WTC11 (cell line): ENCODE data around the gene NECTIN4. TPM values are rescaled to one million over a fixed set of nuclear protein-coding genes. Genes with fewer than 3 reads are reported as not detected.
A peak's percentile ranks its signal among the peaks of the same experiment; 100 is the strongest.

ENCODE experiments used
- ATAC-seq: fragments of 200-7000 bp; cut with Tn5 transposase; 2 replicates; pipeline ENCODE4 v1.10.0; 2021; ENCODE audit warnings: mild to moderate bottlenecking, moderate library complexity
- CTCF ChIA-PET: fragments of 300-600 bp; sonication (Branson Sonifier 250); formaldehyde crosslinking; loops from one replicate; lab custom pipeline; 2021; ENCODE audit warnings: antibody characterized with exemption; lab: Charles Lee
- POLR2A ChIA-PET: fragments of 350-600 bp; sonication (Branson Sonifier 250); formaldehyde crosslinking; loops from one replicate; lab custom pipeline; 2021; ENCODE audit warnings: antibody characterized with exemption; lab: Charles Lee
- DNase-seq: peaks from one replicate; pipeline ENCODE4 v3.0.0; 2021; ENCODE audit warnings: low spot score
- H3K27ac Mint-ChIP-seq: 2 replicates; pipeline ENCODE4 v1.8.0; 2021; ENCODE audit warnings: mixed read lengths
- H3K27me3 Mint-ChIP-seq: 2 replicates; pipeline ENCODE4 v1.8.0; 2021; ENCODE audit warnings: low read depth, mild to moderate bottlenecking, moderate library complexity, mixed read lengths
- H3K36me3 Mint-ChIP-seq: 2 replicates; pipeline ENCODE4 v1.8.0; 2021; ENCODE audit warnings: mixed read lengths
- H3K4me1 Mint-ChIP-seq: 2 replicates; pipeline ENCODE4 v1.8.0; 2022; ENCODE audit warnings: mixed read lengths
- H3K4me3 Mint-ChIP-seq: 2 replicates; pipeline ENCODE4 v1.8.0; 2021; ENCODE audit warnings: mild to moderate bottlenecking, moderate library complexity, mixed read lengths
- H3K9me3 Mint-ChIP-seq: 2 replicates; pipeline ENCODE4 v1.8.0; 2021; ENCODE audit warnings: mixed read lengths
- CBFB ChIP-seq: sonication (generic); formaldehyde crosslinking; IDR thresholded peaks from 2 replicates; pipeline ENCODE4 v1.8.1; 2022; ENCODE audit warnings: mild to moderate bottlenecking, low read depth, missing genetic modification reagents
- CTCF ChIP-seq: fragments of 200-600 bp; IDR thresholded peaks from 2 replicates; pipeline ENCODE4 v1.8.0; 2022; ENCODE audit warnings: antibody characterized with exemption
- ELF4 ChIP-seq: sonication (generic); formaldehyde crosslinking; IDR thresholded peaks from 2 replicates; pipeline ENCODE4 v1.8.1; 2022; ENCODE audit warnings: low read depth, mild to moderate bottlenecking, moderate library complexity, missing genetic modification reagents
- GABPB1 ChIP-seq: sonication (generic); formaldehyde crosslinking; IDR thresholded peaks from 2 replicates; pipeline ENCODE4 v1.8.1; 2023; ENCODE audit warnings: mild to moderate bottlenecking, missing genetic modification reagents
- JUN ChIP-seq: sonication (generic); formaldehyde crosslinking; IDR thresholded peaks from 2 replicates; pipeline ENCODE4 v1.8.0; 2023; ENCODE audit warnings: mild to moderate bottlenecking, missing genetic modification reagents
- MLX ChIP-seq: sonication (generic); formaldehyde crosslinking; IDR thresholded peaks from 2 replicates; pipeline ENCODE4 v1.8.1; 2023; ENCODE audit warnings: mild to moderate bottlenecking, missing genetic modification reagents, moderate library complexity
- NFE2L1 ChIP-seq: sonication (generic); formaldehyde crosslinking; IDR thresholded peaks from 2 replicates; pipeline ENCODE4 v1.8.1; 2023; ENCODE audit warnings: missing genetic modification reagents
- NR3C1 ChIP-seq: sonication (generic); formaldehyde crosslinking; conservative IDR thresholded peaks from 2 replicates; pipeline ENCODE4 v1.8.1; 2023; ENCODE audit warnings: low read depth, mild to moderate bottlenecking, missing genetic modification reagents
- OVOL2 ChIP-seq: fragments of 250-450 bp; sonication (Bioruptor Pico); IDR thresholded peaks from 2 replicates; pipeline ENCODE4 v1.9.0; 2021; ENCODE audit warnings: mild to moderate bottlenecking, borderline replicate concordance
- RELA ChIP-seq: sonication (generic); formaldehyde crosslinking; IDR thresholded peaks from 2 replicates; pipeline ENCODE4 v1.8.1; 2022; ENCODE audit warnings: missing genetic modification reagents, mild to moderate bottlenecking, borderline replicate concordance
- ZNF416 ChIP-seq: fragments of 250-450 bp; sonication (Bioruptor Pico); IDR thresholded peaks from 2 replicates; pipeline ENCODE4 v1.9.0; 2021; ENCODE audit warnings: mild to moderate bottlenecking, inconsistent platforms
- ZNF671 ChIP-seq: fragments of 250-450 bp; sonication (Bioruptor Pico); IDR thresholded peaks from 2 replicates; pipeline ENCODE4 v1.8.0; 2021; ENCODE audit warnings: mild to moderate bottlenecking
- total RNA-seq: library from RNA; stranded (reverse); gene quantifications from 3 replicates; pipeline ENCODE4 v1.2.3, GENCODE V29; 2021
- TF ChIP-seq, protein P1 (sequence below): fragments of 250-450 bp; sonication (Bioruptor Pico); conservative IDR thresholded peaks from 2 replicates; pipeline ENCODE4 v1.9.0; 2021; ENCODE audit warnings: mild to moderate bottlenecking
- TF ChIP-seq, protein P2 (sequence below): fragments of 250-450 bp; sonication (Bioruptor Pico); IDR thresholded peaks from 2 replicates; pipeline ENCODE4 v1.9.0; 2021; ENCODE audit warnings: moderate library complexity, mild to moderate bottlenecking, inconsistent platforms, borderline replicate concordance
- TF ChIP-seq, protein P3 (sequence below): sonication (generic); formaldehyde crosslinking; IDR thresholded peaks from 2 replicates; pipeline ENCODE4 v1.8.1; 2022; ENCODE audit warnings: mild to moderate bottlenecking, moderate library complexity, missing genetic modification reagents
- TF ChIP-seq, protein P4 (sequence below): fragments of 250-450 bp; sonication (Bioruptor Pico); IDR thresholded peaks from 2 replicates; pipeline ENCODE4 v1.9.0; 2021; ENCODE audit warnings: mild to moderate bottlenecking
- TF ChIP-seq, protein P5 (sequence below): sonication (generic); formaldehyde crosslinking; IDR thresholded peaks from 2 replicates; pipeline ENCODE4 v1.8.1; 2022; ENCODE audit warnings: low read depth, missing genetic modification reagents, borderline replicate concordance

NECTIN4 gene
- total RNA-seq, 1 experiment from 2014 or later = 1.7 TPM

GRCh38 chr1:161119092-161119903, 29.9 kb upstream of the NECTIN4 start:
- POLR2A ChIA-PET = interaction anchor here (1.1 kb wide), 1 partner anchor 21 kb away, joined by 3 read pairs; no protein-coding TSS in a partner anchor
- CTCF ChIA-PET = interaction anchor here (0.6 to 2.5 kb wide), 7 partner anchors 13 to 98 kb away, joined by 3 to 18 read pairs (median 3); partner anchors contain the start of genes B4GALT3, DEDD, F11R and NECTIN4
- H3K27me3 Mint-ChIP-seq = no peaks in the 10 kb centered on the region
- peak overlapping the region; percentile 96 for H3K4me3 Mint-ChIP-seq
- H3K4me1 Mint-ChIP-seq = peaks cover 25% of the 10 kb centered on the region
- H3K9me3 Mint-ChIP-seq = no peaks in the 10 kb centered on the region
- H3K27ac Mint-ChIP-seq = peak overlapping the region; percentile 94
- DNase-seq (peak; percentile 25), ATAC-seq (peak; percentile 75)
- peaks cover 49% of the 10 kb centered on the region for H3K36me3 Mint-ChIP-seq
- TF ChIP-seq RELA (CRISPR knock-in tag) (no peak), CTCF (0 out of 2 replicates have a peak, but pooled peaks have one; percentile 5), NR3C1 (CRISPR knock-in tag) (no peak)

DNA sequence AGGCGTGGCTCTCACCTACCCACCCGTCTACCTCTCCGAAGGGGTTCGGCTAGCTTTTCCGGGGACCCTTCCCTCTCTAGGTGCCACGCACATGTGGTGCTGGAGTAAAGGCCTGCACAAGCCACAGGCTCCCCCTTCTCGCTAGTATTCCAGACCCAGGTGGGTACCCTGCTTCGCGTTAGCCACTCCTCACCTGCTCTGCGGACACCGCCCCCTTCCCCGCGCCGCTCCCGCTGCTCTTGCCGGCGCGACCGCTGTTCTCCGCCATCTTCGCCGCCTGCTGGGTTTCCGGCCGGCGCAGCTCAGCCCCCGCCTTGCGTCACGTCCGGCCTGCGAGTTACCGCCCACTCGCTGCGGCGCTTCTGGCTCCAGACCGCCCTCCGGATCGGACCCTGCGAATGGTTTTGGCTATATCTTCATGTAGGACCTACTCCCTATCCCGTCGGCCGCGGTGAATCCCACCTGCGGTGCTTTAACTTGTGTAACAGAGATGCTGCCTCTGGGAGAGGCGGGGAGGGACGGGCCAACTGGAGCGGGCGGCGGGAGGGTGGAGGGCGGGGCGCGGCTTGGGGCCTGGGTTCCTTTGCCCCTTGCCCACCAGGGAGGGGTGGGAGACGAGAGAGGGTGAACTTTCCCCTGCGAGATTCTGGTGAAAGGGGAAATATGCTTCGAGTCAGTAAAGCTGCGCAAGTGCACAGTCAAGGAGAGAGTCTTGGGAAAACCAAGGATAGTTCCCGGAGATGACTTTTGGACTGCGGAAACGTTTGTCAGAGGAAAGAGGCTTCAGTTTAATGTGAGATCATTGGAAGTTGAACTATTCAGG, 28.6 kb upstream of the NECTIN4 start, which contains the start of the genes NIT1 and PFDN2:
TSS of gene NIT1 (plus strand) at position 347 of the 823 bp plus-strand sequence. CDS start at position 419, 72 bp downstream.
TSS of gene PFDN2 (minus strand) at position 279 of the 823 bp plus-strand sequence. CDS start at position 268, 11 bp downstream.
- H3K27me3 Mint-ChIP-seq = no peaks in the 10 kb centered on the region
- peak; percentile 92 for DNase-seq
- H3K36me3 Mint-ChIP-seq = peaks cover 35% of the 10 kb centered on the region
- H3K4me3 Mint-ChIP-seq = peak within 1 kb of the TSS; percentile 96
- peak; percentile 81 for ATAC-seq
- ChIA-PET POLR2A (interaction anchor here (0.5 to 1.2 kb wide), 7 partner anchors 10 to 256 kb away, joined by 3 to 12 read pairs (median 4); partner anchors contain the start of genes DEDD and SDHC), CTCF (interaction anchor here (0.7 to 2.5 kb wide), 5 partner anchors 15 to 437 kb away, joined by 3 to 18 read pairs (median 5); partner anchors contain the start of genes DEDD and KLHDC9)
- peaks cover 28% of the 10 kb centered on the region for H3K4me1 Mint-ChIP-seq
- peak within 1 kb of the TSS; percentile 94 for H3K27ac Mint-ChIP-seq
- no peaks in the 10 kb centered on the region for H3K9me3 Mint-ChIP-seq
- no peak for TF ChIP-seq ELF4 (CRISPR knock-in tag)
- no peak for TF ChIP-seq CBFB (CRISPR knock-in tag)
- TF ChIP-seq NFE2L1 = peak; percentile 64; the same call in 1 of the 2 replicates
- TF ChIP-seq MLX (CRISPR knock-in tag) = no peak
- no peak for TF ChIP-seq JUN (CRISPR knock-in tag)
- TF ChIP-seq, protein P1, sequence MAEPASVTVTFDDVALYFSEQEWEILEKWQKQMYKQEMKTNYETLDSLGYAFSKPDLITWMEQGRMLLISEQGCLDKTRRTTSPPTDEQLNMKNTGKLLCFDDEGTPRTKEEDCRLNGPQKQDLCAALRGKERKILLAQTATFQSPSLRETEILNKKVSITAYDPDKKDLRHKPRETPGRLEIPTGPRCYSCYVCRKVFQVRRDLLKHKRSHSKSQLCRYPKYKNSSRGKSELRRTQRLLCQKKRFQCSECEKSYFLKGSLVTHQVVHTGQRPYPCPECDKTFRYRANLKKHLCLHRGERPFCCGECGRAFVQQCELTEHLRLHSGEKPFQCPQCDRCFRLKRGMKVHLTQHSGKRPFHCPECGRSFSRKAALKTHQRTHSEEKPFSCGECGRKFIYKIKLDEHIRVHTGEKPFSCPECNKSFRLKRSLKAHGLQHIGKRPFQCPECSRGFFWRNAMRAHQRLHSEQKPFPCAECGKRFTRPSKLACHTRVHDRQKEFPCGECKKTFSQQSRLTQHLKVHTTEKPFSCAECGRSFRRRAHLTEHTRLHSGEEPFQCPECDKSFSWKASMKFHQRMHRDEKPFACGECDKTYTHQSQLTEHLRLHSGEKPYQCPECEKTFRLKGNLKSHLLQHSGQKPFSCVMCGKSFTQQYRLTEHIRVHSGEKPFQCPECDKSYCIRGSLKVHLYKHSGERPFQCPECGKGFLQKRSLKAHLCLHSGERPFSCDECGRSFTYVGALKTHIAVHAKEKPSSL (CRISPR knock-in tag) = no peak
- peak; percentile 91 for TF ChIP-seq GABPB1 (CRISPR knock-in tag)
- TF ChIP-seq, protein P2, sequence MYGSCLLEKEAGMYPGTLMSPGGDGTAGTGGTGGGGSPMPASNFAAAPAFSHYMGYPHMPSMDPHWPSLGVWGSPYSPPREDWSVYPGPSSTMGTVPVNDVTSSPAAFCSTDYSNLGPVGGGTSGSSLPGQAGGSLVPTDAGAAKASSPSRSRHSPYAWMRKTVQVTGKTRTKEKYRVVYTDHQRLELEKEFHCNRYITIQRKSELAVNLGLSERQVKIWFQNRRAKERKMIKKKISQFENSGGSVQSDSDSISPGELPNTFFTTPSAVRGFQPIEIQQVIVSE (CRISPR knock-in tag) = no peak
- TF ChIP-seq, protein P3, sequence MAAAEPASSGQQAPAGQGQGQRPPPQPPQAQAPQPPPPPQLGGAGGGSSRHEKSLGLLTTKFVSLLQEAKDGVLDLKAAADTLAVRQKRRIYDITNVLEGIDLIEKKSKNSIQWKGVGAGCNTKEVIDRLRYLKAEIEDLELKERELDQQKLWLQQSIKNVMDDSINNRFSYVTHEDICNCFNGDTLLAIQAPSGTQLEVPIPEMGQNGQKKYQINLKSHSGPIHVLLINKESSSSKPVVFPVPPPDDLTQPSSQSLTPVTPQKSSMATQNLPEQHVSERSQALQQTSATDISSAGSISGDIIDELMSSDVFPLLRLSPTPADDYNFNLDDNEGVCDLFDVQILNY (CRISPR knock-in tag) = peak; percentile 36; the same call in 1 of the 2 replicates
- no peak for TF ChIP-seq ZNF416
- TF ChIP-seq, protein P4, sequence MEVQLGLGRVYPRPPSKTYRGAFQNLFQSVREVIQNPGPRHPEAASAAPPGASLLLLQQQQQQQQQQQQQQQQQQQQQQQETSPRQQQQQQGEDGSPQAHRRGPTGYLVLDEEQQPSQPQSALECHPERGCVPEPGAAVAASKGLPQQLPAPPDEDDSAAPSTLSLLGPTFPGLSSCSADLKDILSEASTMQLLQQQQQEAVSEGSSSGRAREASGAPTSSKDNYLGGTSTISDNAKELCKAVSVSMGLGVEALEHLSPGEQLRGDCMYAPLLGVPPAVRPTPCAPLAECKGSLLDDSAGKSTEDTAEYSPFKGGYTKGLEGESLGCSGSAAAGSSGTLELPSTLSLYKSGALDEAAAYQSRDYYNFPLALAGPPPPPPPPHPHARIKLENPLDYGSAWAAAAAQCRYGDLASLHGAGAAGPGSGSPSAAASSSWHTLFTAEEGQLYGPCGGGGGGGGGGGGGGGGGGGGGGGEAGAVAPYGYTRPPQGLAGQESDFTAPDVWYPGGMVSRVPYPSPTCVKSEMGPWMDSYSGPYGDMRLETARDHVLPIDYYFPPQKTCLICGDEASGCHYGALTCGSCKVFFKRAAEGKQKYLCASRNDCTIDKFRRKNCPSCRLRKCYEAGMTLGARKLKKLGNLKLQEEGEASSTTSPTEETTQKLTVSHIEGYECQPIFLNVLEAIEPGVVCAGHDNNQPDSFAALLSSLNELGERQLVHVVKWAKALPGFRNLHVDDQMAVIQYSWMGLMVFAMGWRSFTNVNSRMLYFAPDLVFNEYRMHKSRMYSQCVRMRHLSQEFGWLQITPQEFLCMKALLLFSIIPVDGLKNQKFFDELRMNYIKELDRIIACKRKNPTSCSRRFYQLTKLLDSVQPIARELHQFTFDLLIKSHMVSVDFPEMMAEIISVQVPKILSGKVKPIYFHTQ (CRISPR knock-in tag) = no peak
- no peak for TF ChIP-seq CTCF
- no peak for TF ChIP-seq ZNF671 (CRISPR knock-in tag)
- TF ChIP-seq OVOL2 (CRISPR knock-in tag) = no peak
- TF ChIP-seq, protein P5, sequence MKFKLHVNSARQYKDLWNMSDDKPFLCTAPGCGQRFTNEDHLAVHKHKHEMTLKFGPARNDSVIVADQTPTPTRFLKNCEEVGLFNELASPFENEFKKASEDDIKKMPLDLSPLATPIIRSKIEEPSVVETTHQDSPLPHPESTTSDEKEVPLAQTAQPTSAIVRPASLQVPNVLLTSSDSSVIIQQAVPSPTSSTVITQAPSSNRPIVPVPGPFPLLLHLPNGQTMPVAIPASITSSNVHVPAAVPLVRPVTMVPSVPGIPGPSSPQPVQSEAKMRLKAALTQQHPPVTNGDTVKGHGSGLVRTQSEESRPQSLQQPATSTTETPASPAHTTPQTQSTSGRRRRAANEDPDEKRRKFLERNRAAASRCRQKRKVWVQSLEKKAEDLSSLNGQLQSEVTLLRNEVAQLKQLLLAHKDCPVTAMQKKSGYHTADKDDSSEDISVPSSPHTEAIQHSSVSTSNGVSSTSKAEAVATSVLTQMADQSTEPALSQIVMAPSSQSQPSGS (CRISPR knock-in tag) = no peak
- no peak for TF ChIP-seq NR3C1 (CRISPR knock-in tag)
